HG02759 (cell line): ENCODE results near the gene SSBP3.

ENCODE experiments used
- ATAC-seq: cut with Tn5 transposase; IDR thresholded peaks from one replicate; pipeline ENCODE4 v1.9.1; 2021; ENCODE audit warnings: mild to moderate bottlenecking, moderate library complexity; ENCODE audit not compliant: unreplicated experiment

The SSBP3 gene

GRCh38 chr1:54375298-54375697 is 30.9 kb downstream of the SSBP3 start:
- ATAC-seq, result no peak

- ATAC-seq, result no peak
Observed at GRCh38 chr1:54374766-54375165, 31.4 kb downstream of the SSBP3 start.

DNA sequence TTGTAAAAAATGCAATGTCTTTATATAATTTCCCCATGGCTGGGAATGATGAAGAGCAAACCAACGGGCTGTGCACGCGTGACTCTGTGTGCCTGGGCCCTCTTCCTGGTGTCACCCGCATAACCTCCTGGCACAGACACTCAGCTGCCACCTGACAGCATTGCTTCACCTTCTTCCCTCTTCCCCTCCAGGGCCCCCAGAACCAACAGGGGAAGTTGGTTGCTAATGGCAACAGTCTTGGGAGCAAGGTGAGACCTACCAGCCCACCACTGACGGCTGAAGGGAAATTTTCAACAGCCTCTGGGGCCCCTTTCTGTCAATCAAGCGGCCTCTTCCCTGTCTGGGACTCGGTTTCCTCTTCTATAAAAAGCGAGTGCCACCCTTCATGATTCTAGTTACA is 33.2 kb downstream of the SSBP3 start:
- ATAC-seq, result no peak

- ATAC-seq, result peak; percentile 51
Observed at GRCh38 chr1:54371942-54372275, 34.3 kb downstream of the SSBP3 start.

DNA sequence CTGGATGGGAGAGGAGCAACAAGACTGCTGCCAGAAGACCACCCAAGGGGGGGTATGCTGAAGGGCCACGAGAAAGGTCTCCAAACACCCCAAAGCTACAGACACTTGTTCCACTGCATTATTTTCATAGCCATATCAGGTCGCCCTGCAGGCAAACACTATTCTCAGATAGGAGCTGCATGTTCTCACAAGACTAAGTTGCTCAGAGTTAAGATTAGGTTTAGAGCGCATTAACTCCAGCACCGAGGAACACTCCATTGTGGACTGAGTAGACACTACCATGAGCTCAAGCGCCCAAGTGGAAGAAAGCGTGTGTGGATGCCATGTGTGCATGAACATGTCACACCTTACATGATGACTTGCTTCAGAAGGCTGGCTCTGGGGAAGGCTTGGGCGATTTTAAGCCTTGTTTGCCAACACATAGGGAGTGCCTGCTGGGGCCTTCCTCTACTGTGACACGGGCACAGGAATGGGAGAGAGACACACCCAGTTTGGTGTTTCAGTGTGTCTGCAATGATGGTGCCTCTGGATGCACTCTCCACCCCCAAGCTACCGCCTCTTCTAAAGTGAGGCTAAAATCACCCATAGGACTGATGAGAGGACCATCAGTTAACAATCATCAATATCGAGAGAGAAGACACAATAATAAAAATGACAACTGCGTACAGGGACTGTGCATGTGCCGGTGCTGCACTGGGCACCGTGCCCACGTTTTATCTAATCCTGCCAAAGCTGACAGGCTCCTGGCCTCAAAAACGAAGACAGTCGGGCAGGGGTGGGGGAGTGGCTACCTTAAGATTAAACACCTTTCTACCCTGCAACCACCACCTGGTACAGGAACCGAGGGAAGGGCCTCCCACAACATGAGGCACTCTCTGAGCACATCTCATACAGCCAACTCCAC is 34.9 kb downstream of the SSBP3 start:
- ATAC-seq, result no peak

DNA sequence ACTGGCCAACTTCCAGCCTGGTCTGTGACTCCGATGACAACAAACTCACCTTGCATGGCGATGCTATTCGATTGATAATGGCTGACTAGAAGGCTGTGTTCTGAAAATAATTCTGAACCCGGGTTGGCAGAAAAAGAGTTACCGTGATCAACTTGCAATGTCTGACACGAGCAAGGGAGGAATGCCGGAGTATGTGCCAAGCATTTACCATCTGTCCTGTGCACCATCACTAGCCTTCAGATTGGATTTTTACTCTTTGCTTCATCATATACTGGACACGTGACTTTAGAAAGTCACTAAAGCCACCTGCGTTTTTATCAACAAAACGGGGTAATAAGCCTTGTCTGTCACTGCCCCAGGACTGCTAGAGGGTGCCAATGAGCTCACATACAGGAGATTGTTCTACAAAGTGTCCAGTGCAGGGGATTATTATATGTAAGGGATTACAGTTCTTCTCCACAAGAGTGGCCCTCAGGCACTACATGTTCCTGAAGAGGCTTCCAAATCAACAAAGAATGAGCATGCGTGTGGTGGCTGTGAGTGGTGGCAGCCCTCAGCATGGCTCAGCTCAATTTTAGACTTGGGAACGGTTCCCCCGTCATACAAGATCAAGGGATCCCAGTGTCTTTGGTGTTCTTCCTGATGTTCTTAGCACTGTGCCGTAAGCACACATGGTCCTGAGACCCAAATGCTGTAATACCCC is 35.8 kb downstream of the SSBP3 start:
- no peak for ATAC-seq

DNA sequence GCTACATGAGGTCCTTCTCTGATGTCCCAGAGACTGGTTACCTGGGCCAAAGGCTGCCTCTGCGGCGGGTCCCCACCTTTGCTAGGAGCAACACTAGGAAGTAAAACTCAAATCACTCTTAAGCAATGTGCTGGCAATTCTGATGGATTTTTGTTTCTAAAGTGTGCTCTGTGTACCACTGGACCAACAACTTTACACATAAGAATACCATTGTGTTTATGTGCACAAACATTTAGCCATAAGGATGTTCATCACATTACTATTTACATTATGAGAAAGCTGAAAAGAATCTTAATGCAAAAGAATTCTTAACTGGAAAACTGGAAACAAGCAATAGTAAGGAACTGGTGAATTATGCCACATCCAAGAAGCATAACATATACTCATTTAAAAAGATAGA is 38.6 kb downstream of the SSBP3 start:
- ATAC-seq, result no peak

- no peak for ATAC-seq
Observed at GRCh38 chr1:54365847-54366246, 40.3 kb downstream of the SSBP3 start.

GRCh38 chr1:54365398-54365797 is 40.8 kb downstream of the SSBP3 start:
- ATAC-seq, result no peak

- ATAC-seq, result no peak
Observed at GRCh38 chr1:54364995-54365394, 41.2 kb downstream of the SSBP3 start.

- ATAC-seq, result no peak
Observed at GRCh38 chr1:54364582-54364981, 41.6 kb downstream of the SSBP3 start.

- no peak for ATAC-seq
Observed at GRCh38 chr1:54363925-54364324, 42.3 kb downstream of the SSBP3 start.

DNA sequence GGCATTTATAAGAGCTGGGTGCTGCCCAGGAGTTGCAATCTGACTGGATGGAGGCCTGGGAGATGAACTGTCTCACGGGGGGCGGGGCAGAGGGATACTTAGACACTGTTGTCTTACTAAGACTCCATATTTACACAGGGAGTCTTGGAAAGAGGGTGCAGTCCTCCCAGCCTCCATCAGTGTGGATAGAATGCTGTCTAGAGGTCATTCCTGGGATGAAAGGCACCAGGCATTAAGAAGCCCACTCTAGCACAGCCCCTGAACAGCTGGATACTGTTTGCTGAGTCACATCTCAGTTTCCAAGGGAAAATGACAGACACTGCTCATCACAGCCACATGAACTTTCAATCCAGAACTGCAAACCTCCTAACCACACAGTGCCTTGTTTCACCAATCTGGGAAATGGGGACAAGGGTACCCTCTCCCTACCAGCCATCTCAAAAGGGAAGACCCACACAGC is 43.3 kb downstream of the SSBP3 start:
- no peak for ATAC-seq

GRCh38 chr1:54361342-54361741 is 44.9 kb downstream of the SSBP3 start:
- ATAC-seq, result no peak

GRCh38 chr1:54360165-54361005 is 45.8 kb downstream of the SSBP3 start:
- ATAC-seq, result no peak

GRCh38 chr1:54359393-54360162 is 46.6 kb downstream of the SSBP3 start:
- ATAC-seq, result no peak

DNA sequence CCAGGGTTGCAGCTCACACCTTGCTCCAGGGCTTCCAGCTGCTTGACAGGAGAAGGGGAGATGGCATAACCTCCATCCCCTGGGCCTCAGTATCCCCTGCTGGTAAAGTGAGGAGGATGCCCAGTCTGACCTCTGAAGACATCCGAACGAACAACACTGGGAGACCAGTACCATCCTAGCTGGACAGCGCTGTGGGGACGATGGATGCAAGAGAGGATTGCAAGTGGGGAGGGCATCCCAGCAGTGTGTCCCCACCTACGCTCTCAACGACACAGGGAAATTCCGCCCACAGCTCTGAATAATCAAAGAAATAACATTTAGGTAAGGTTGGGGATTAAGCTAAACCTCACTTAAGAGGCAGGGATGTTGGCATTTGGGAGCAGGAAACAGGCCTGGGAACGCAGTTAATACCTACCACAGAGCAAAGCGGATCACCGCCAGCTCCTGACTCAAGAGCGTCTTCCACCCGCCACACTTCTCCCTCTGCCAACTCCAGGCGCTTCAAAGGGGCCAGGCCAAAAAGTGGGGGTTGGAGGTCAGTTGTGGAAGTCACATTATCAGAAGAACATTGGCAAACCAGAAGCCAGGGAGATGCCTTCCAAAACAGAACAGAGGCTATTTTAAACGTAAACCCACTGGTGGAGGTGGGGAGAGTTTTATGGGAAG is 47.6 kb downstream of the SSBP3 start:
- no peak for ATAC-seq

DNA sequence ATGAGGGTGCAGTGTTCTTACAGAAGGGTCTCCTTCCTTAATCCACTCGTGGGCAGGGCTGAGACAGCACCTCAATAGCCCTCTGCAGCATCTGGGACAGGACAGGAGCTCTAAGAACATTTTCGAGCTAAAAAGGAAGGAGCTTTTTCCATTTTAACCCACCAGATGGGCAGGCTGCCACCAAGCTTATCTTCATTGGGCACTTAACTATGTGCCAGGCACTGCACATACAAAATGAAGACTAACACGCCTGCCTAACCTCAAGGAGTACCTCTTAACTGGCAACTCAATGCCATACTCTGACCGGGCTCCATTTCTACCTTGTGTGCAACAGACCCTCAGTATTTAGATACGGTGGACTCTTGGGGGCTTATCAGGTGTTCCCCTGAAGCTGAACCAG is 48.2 kb downstream of the SSBP3 start:
- ATAC-seq, result no peak

GRCh38 chr1:54356680-54357147 is 49.5 kb downstream of the SSBP3 start:
- peak; percentile 72 for ATAC-seq
